Measurements from ENCODE around the gene FAM163B.

DNA sequence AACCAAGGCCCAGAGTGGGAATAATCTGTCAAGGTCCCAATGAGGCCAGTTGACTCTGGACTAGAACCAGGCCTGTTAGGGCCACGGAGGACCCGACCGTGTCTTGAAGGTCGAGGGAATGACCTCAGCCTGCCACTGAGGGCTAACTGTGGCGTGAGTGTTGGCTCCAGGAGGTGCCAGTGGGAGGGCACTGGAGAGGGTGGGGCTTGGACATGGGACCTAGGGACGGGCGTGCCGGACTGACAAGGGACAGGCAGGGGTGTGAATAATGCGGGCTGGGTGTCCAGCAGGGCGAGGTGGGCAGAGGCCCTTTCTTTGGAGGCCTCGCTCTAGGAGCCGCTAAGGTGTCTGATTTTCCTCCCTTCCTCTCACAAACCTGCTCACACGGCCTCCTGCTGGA is 67.2 kb downstream of the FAM163B start:
- TF ChIP-seq, protein P1, sequence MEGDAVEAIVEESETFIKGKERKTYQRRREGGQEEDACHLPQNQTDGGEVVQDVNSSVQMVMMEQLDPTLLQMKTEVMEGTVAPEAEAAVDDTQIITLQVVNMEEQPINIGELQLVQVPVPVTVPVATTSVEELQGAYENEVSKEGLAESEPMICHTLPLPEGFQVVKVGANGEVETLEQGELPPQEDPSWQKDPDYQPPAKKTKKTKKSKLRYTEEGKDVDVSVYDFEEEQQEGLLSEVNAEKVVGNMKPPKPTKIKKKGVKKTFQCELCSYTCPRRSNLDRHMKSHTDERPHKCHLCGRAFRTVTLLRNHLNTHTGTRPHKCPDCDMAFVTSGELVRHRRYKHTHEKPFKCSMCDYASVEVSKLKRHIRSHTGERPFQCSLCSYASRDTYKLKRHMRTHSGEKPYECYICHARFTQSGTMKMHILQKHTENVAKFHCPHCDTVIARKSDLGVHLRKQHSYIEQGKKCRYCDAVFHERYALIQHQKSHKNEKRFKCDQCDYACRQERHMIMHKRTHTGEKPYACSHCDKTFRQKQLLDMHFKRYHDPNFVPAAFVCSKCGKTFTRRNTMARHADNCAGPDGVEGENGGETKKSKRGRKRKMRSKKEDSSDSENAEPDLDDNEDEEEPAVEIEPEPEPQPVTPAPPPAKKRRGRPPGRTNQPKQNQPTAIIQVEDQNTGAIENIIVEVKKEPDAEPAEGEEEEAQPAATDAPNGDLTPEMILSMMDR (conservative IDR thresholded peaks at IDR 0.05 in 1 of 2, IDR thresholded peaks at IDR 0.05 in 1 of 2; ENCODE audit: low read depth in 1 of 2, low read length in 2 of 2) = no peak
- TF ChIP-seq EZH2 (IDR thresholded peaks at IDR 0.05; ENCODE audit: low read length, missing control alignments) = no peak
